ACC112 (cell line): ENCODE results near the gene PARS2.

ENCODE experiments used
- H2AFZ ChIP-seq: fragments of 200-600 bp; sonication (generic); one replicate; pipeline ENCODE4 v1.6.0; 2017; ENCODE audit warnings: antibody characterized with exemption, low read length; ENCODE audit not compliant: unreplicated experiment
- H3K27ac ChIP-seq: fragments of 200-600 bp; sonication (generic); 2 replicates; pipeline ENCODE4 v1.5.1; 2014; ENCODE audit warnings: low read depth, mild to moderate bottlenecking, antibody characterized with exemption, low read length, moderate library complexity
- H3K27me3 ChIP-seq: fragments of 200-600 bp; sonication (generic); 2 replicates; pipeline ENCODE4 v1.6.1; 2014; ENCODE audit warnings: mild to moderate bottlenecking, antibody characterized with exemption, low read length, moderate library complexity, mixed read lengths; ENCODE audit not compliant: insufficient read depth
- H3K36me3 ChIP-seq: fragments of 200-600 bp; sonication (generic); 2 replicates; pipeline ENCODE4 v1.6.1; 2016; ENCODE audit warnings: mild to moderate bottlenecking, antibody characterized with exemption, low read length, moderate library complexity, mixed read lengths; ENCODE audit not compliant: insufficient read depth
- H3K4me1 ChIP-seq: fragments of 200-600 bp; sonication (generic); one replicate; pipeline ENCODE4 v1.6.1; 2016; ENCODE audit warnings: low read length, mixed read lengths; ENCODE audit not compliant: insufficient read depth, unreplicated experiment, control insufficient read depth
- H3K4me3 ChIP-seq: fragments of 200-600 bp; sonication (generic); 2 replicates; pipeline ENCODE4 v1.5.1; 2014; ENCODE audit warnings: mild to moderate bottlenecking, low read depth, low read length
- H3K79me2 ChIP-seq: fragments of 200-600 bp; sonication (generic); one replicate; pipeline ENCODE4 v1.6.0; 2016; ENCODE audit warnings: low read length; ENCODE audit not compliant: control insufficient read depth, unreplicated experiment, insufficient read depth

PARS2 gene

DNA sequence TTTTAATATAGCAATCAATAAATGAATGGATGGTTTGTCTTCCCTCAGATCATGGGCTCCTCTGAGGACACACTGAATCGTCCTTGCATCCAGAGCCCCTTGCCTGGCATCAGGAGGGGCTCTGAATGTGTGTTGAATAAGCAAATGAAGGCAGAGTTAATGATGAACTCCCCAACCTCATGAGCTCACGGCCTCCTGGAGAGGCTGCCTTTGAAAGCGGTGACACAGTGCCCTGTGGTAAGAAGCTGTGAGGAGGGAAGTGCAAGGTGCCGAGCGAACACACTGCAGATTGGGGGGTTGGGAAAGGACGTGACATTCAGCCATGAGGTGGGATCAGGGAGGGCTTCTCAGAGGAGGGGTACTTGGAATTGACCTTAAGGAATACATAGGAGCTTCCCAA lies 3.2 kb upstream of the PARS2 start:
- Histone ChIP-seq H3K4me3 (no peak overlapping the region), H3K36me3 (no peaks in the 10 kb centered on the region), H3K79me2 (peaks cover 15% of the 10 kb centered on the region), H3K27ac (no peak overlapping the region), H2AFZ (no peak overlapping the region), H3K4me1 (peaks cover 4% of the 10 kb centered on the region), H3K27me3 (no peaks in the 10 kb centered on the region)

- no peaks in the 10 kb centered on the region for H3K36me3 ChIP-seq
- H3K4me1 ChIP-seq, result peaks cover 4% of the 10 kb centered on the region
- no peaks in the 10 kb centered on the region for H3K27me3 ChIP-seq
- no peak overlapping the region for H2AFZ ChIP-seq
- H3K4me3 ChIP-seq, result no peak overlapping the region
- H3K27ac ChIP-seq, result no peak overlapping the region
- peaks cover 18% of the 10 kb centered on the region for H3K79me2 ChIP-seq
Measured at GRCh38 chr1:54766726-54767125, 2.4 kb upstream of the PARS2 start.

GRCh38 chr1:54764922-54765561 lies 719 bp upstream of the PARS2 start:
- Histone ChIP-seq H3K27ac (peak overlapping the region; percentile 30; the same call in 1 of the 2 replicates), H3K36me3 (no peaks in the 10 kb centered on the region), H2AFZ (peak overlapping the region; percentile 83), H3K27me3 (no peaks in the 10 kb centered on the region), H3K79me2 (peaks cover 22% of the 10 kb centered on the region), H3K4me3 (peak overlapping the region; percentile 91), H3K4me1 (peaks cover 4% of the 10 kb centered on the region)

DNA sequence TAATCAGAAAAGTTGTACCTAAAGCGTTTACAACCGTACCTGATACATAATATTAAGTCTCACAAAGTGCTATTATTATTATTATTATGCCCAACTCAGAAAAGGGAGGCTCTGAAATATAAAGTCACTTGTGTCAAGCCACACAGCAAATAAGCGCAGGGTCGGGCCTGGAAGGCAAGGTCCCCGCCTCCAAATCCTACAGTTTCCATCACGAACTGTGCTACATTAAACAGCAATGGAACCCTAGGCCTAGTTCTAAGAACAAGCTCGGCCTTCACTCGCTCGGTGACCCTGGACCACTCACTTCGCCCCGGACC lies 549 bp downstream of the PARS2 start:
- H3K27ac ChIP-seq, result peak overlapping the region; percentile 18; the same call in 1 of the 2 replicates
- H3K27me3 ChIP-seq, result no peaks in the 10 kb centered on the region
- peaks cover 22% of the 10 kb centered on the region for H3K79me2 ChIP-seq
- peak overlapping the region; percentile 82 for H2AFZ ChIP-seq
- H3K4me3 ChIP-seq, result peak overlapping the region; percentile 91
- no peaks in the 10 kb centered on the region for H3K36me3 ChIP-seq
- peaks cover 4% of the 10 kb centered on the region for H3K4me1 ChIP-seq

DNA sequence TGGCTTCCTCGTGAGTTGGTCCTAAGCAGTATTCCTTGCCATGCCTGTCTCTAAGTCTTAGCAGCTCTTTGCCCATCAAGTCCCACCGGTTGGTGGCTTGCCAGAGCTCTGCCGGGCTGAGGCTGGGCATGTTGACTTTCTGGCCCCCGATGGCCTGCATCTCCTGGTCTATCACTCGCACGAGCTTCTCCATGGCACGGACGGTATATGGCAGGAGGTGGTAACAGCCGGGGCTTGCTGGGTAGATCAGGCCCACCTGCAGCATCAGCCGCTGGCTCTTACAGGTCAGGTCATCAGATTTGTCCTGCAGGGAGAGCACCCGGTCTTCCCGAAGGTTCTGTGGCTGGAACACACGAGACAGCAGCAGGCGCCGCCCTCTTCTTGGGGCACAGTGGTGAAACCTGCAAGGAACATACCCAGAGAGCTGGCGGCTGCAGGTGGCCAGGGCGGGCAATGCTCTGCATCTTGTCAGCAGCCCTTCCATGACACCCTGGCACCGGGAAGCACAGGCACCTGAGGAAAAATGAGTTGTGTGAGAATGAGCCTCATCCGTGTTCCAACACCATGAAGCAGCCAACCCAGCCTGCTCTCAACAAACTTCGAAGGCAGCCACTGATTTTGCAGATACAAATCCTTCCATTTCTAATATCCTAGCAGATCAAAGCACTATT lies 5.5 kb downstream of the PARS2 start:
- no peak overlapping the region for H2AFZ ChIP-seq
- H3K27ac ChIP-seq, result no peak overlapping the region
- peaks cover 4% of the 10 kb centered on the region for H3K4me1 ChIP-seq
- peaks cover 4% of the 10 kb centered on the region; the same call in 1 of the 2 replicates for H3K36me3 ChIP-seq
- no peaks in the 10 kb centered on the region for H3K27me3 ChIP-seq
- H3K4me3 ChIP-seq, result no peak overlapping the region
- peaks cover 20% of the 10 kb centered on the region for H3K79me2 ChIP-seq

- Histone ChIP-seq H3K36me3 (peaks cover 4% of the 10 kb centered on the region; the same call in 1 of the 2 replicates), H3K4me3 (no peak overlapping the region), H3K27ac (no peak overlapping the region), H2AFZ (no peak overlapping the region), H3K27me3 (no peaks in the 10 kb centered on the region), H3K79me2 (peaks cover 10% of the 10 kb centered on the region), H3K4me1 (no peaks in the 10 kb centered on the region)
Measured at GRCh38 chr1:54757833-54758232, 6.5 kb downstream of the PARS2 start.

GRCh38 chr1:54754486-54755285 lies 9.6 kb downstream of the PARS2 start:
- Histone ChIP-seq H3K4me3 (no peak overlapping the region), H2AFZ (no peak overlapping the region), H3K27me3 (peaks cover 4% of the 10 kb centered on the region; the same call in 1 of the 2 replicates), H3K4me1 (no peaks in the 10 kb centered on the region), H3K27ac (no peak overlapping the region), H3K36me3 (peaks cover 4% of the 10 kb centered on the region; the same call in 1 of the 2 replicates), H3K79me2 (no peaks in the 10 kb centered on the region)

DNA sequence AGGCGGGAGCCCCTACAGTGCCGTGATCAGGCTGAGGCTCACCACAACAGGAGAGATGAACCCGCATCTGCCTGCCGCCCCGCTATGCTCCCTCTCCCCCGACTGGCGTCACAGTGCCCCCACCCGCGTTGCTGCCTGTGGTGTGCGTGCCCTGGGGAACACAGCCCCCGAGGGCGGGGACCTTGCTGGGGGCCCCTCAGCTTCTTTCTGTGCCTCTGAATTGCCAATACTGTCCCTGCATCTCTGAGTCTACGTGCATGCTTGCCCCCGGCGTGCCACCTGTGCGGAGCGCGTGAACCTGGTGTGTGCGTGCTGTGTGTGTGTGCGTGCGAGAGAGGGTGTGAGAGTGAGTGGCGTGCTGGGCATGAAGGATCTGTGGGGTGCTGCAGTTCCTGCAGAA lies 10.3 kb downstream of the PARS2 start:
- no peak overlapping the region for H3K4me3 ChIP-seq
- H3K79me2 ChIP-seq, result no peaks in the 10 kb centered on the region
- peaks cover 6% of the 10 kb centered on the region; the same call in 1 of the 2 replicates for H3K27me3 ChIP-seq
- H3K36me3 ChIP-seq, result peaks cover 4% of the 10 kb centered on the region; the same call in 1 of the 2 replicates
- no peaks in the 10 kb centered on the region for H3K4me1 ChIP-seq
- no peak overlapping the region for H2AFZ ChIP-seq
- no peak overlapping the region for H3K27ac ChIP-seq

GRCh38 chr1:54751426-54751825 lies 12.9 kb downstream of the PARS2 start:
- H3K36me3 ChIP-seq, result no peaks in the 10 kb centered on the region; the same call in 1 of the 2 replicates
- peaks cover 6% of the 10 kb centered on the region; the same call in 1 of the 2 replicates for H3K27me3 ChIP-seq
- no peak overlapping the region for H3K27ac ChIP-seq
- no peaks in the 10 kb centered on the region for H3K4me1 ChIP-seq
- H2AFZ ChIP-seq, result no peak overlapping the region
- no peak overlapping the region for H3K4me3 ChIP-seq
- H3K79me2 ChIP-seq, result no peaks in the 10 kb centered on the region

DNA sequence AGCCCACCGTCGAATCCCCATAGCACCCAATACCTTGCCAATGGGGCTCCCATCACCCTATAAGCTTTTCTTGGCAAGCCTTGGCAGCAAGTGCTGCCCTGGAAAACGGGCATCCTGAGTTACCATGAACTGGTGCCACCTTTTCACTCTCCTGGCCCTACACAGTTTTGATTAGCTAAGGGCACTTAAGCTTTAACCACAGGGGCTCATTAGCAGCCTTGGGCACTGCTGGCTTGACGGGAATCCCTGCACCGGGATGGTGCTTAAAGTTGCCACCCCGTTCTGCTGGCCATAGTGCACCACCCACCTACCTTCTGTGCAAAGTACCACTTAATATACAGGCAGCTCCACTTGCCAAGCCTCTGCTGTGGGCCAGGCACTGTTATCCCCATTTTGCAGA lies 13.7 kb downstream of the PARS2 start:
- H3K27ac ChIP-seq, result no peak overlapping the region
- H3K4me3 ChIP-seq, result no peak overlapping the region
- no peaks in the 10 kb centered on the region for H3K36me3 ChIP-seq
- no peaks in the 10 kb centered on the region for H3K4me1 ChIP-seq
- H3K27me3 ChIP-seq, result peaks cover 6% of the 10 kb centered on the region; the same call in 1 of the 2 replicates
- H2AFZ ChIP-seq, result no peak overlapping the region
- no peaks in the 10 kb centered on the region for H3K79me2 ChIP-seq
